HG02623 (cell line): ENCODE measurements around the gene FAAP20.

ENCODE experiments used
- ATAC-seq: cut with Tn5 transposase; IDR thresholded peaks from one replicate; pipeline ENCODE4 v1.9.1; 2021; ENCODE audit warnings: moderate library complexity; ENCODE audit not compliant: unreplicated experiment

Gene FAAP20

GRCh38 chr1:2194319-2194897, at the start of gene FAAP20:
Gene FAAP20, minus strand, starts transcription at chr1:2194772. Its CDS starts 23 bp downstream, at chr1:2194749.
- peak; percentile 37 for ATAC-seq

GRCh38 chr1:2242814-2243725, 48.5 kb upstream of the FAAP20 start:
- no peak for ATAC-seq

GRCh38 chr1:2241820-2242219, 47.2 kb upstream of the FAAP20 start:
- ATAC-seq, result no peak

- no peak for ATAC-seq
Measured at GRCh38 chr1:2240270-2241156, 45.9 kb upstream of the FAAP20 start.

- ATAC-seq, result no peak
Measured at GRCh38 chr1:2239384-2239985, 44.9 kb upstream of the FAAP20 start.

GRCh38 chr1:2239013-2239370, 44.4 kb upstream of the FAAP20 start:
- ATAC-seq, result no peak

GRCh38 chr1:2238361-2239012, 43.9 kb upstream of the FAAP20 start:
- no peak for ATAC-seq

- ATAC-seq, result no peak
Measured at GRCh38 chr1:2237773-2238172, 43.2 kb upstream of the FAAP20 start.

- ATAC-seq, result no peak
Measured at GRCh38 chr1:2236695-2237677, 42.4 kb upstream of the FAAP20 start.

GRCh38 chr1:2235300-2235998, 40.9 kb upstream of the FAAP20 start:
- no peak for ATAC-seq

GRCh38 chr1:2234762-2235113, 40.2 kb upstream of the FAAP20 start:
- ATAC-seq, result no peak

GRCh38 chr1:2233997-2234761, 39.6 kb upstream of the FAAP20 start:
- no peak for ATAC-seq

- ATAC-seq, result no peak
Measured at GRCh38 chr1:2233468-2233867, 38.9 kb upstream of the FAAP20 start.

- ATAC-seq, result no peak
Measured at GRCh38 chr1:2232916-2233438, 38.4 kb upstream of the FAAP20 start.

GRCh38 chr1:2232255-2232915, 37.8 kb upstream of the FAAP20 start:
- no peak for ATAC-seq

GRCh38 chr1:2231532-2232254, 37.1 kb upstream of the FAAP20 start:
- ATAC-seq, result no peak
